ENCODE measurements around the gene BRWD1.

DNA sequence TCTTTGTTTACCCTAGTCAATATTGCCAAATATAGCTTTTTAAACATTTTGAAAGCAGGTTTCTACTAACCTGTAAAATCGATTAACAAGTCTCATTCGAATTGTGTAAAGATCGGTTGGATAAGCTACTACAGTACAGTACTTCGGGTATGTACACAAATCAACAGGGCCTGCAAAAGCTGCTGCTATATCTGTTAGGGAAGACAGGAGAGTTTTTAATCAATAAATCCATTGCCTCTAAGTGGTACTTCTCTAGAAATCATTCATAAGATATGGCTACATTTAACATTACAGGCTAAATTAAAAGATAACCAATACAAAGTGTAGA lies 95.4 kb downstream of the BRWD1 start:
- TF ChIP-seq, protein P1, sequence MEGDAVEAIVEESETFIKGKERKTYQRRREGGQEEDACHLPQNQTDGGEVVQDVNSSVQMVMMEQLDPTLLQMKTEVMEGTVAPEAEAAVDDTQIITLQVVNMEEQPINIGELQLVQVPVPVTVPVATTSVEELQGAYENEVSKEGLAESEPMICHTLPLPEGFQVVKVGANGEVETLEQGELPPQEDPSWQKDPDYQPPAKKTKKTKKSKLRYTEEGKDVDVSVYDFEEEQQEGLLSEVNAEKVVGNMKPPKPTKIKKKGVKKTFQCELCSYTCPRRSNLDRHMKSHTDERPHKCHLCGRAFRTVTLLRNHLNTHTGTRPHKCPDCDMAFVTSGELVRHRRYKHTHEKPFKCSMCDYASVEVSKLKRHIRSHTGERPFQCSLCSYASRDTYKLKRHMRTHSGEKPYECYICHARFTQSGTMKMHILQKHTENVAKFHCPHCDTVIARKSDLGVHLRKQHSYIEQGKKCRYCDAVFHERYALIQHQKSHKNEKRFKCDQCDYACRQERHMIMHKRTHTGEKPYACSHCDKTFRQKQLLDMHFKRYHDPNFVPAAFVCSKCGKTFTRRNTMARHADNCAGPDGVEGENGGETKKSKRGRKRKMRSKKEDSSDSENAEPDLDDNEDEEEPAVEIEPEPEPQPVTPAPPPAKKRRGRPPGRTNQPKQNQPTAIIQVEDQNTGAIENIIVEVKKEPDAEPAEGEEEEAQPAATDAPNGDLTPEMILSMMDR (IDR thresholded peaks at IDR 0.05): no peak
- TF ChIP-seq POLR2A (IDR thresholded peaks at IDR 0.05): no peak
